ENCODE data around the gene CSN3. TPM values are rescaled to one million over a fixed set of nuclear protein-coding genes. Genes with fewer than 3 reads are reported as not detected.
"Not testable (repeated sequence)": the region's sequence is repeated elsewhere in the genome, so short reads cannot be mapped to it uniquely, and the experiment has no call there.

CSN3 gene
- total RNA-seq (not detected), polyA plus RNA-seq (not detected)
- long read RNA-seq, donor 1: 0 reads
- long read RNA-seq, donor 2: 0 reads
- long read RNA-seq, donor 3: 0 reads
- long read RNA-seq, donor 4: 0 reads
- long read RNA-seq, donor 5: 0 reads

DNA sequence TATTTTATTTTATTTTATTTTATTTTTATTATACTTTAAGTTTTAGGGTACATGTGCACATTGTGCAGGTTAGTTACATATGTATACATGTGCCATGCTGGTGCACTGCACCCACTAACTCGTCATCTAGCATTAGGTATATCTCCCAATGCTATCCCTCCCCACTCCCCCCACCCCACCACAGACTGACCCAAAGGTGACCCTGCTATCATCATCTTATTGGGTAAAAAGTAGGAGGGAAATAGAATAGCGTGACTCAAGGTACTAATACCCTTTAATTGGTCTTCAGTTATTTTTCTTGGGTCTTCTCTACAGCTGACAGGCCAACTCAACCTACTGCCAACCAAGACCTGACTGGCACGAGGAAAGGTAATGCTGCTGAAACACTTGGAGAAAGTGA lies at the start of gene CSN3:
TSS of gene CSN3 (plus strand) at position 301 of the 400 bp plus-strand sequence. CDS start 2,223 bp downstream, outside the sequence.
- H3K27ac ChIP-seq (ENCODE audit: low read depth in 1 of 2, low read length in 1 of 2); H3K9me3 ChIP-seq (ENCODE audit: control insufficient read depth in 4 of 4, insufficient read depth in 3 of 4, low read length in 3 of 4); ATAC-seq (ENCODE audit: insufficient read depth, low FRiP score); H3K27me3 ChIP-seq (ENCODE audit: control insufficient read depth in 3 of 3, insufficient read depth in 3 of 3, low read length in 2 of 3); H3K4me3 ChIP-seq; H3K36me3 ChIP-seq (ENCODE audit: control insufficient read depth in 4 of 4, insufficient read depth in 4 of 4, low read length in 4 of 4); H3K9ac ChIP-seq (ENCODE audit: insufficient read depth in 1 of 2, low read length in 2 of 2); DNase-seq: not testable (repeated sequence)
- H3K4me1 ChIP-seq (ENCODE audit: control insufficient read depth in 5 of 5, insufficient read depth in 5 of 5, low read length in 5 of 5): peaks cover 0 to 32% (median 0%) of the 10 kb centered on the region in 5 donors
- WGBS, 2 donors: 81 to 87% methylated on average over 3 of the region's 3 CpGs

- Histone ChIP-seq H3K4me1 (ENCODE audit: control insufficient read depth in 5 of 5, insufficient read depth in 5 of 5, low read length in 5 of 5) (peaks cover 0 to 17% (median 0%) of the 10 kb centered on the region in 5 donors), H3K9me3 (ENCODE audit: control insufficient read depth in 4 of 4, insufficient read depth in 3 of 4, low read length in 3 of 4) (no peaks in the 10 kb centered on the region), H3K4me3 (no peak overlapping the region), H3K27ac (ENCODE audit: low read depth in 1 of 2, low read length in 1 of 2) (no peak overlapping the region), H3K27me3 (ENCODE audit: control insufficient read depth in 3 of 3, insufficient read depth in 3 of 3, low read length in 2 of 3) (no peaks in the 10 kb centered on the region), H3K9ac (ENCODE audit: insufficient read depth in 1 of 2, low read length in 2 of 2) (no peak overlapping the region), H3K36me3 (ENCODE audit: control insufficient read depth in 4 of 4, insufficient read depth in 4 of 4, low read length in 4 of 4) (no peaks in the 10 kb centered on the region)
- 94% methylated on average over 2 of the region's 2 CpGs for WGBS, 2 donors
- TF ChIP-seq CTCF (IDR thresholded peaks at IDR 0.05; ENCODE audit: control extremely low read depth, extremely low read depth): no peak
- DNase-seq: no peak
- ATAC-seq (ENCODE audit: insufficient read depth, low FRiP score): no peak
These were observed 49.5 kb upstream of the CSN3 start for GRCh38 chr4:70192895-70193294.

- 82 to 91% methylated on average over 1 of the region's 1 CpG for WGBS, 2 donors
- DNase-seq: no peak
- H3K4me3 ChIP-seq: no peak within 1 kb of the TSS
- no peak within 1 kb of the TSS for H3K9ac ChIP-seq (ENCODE audit: insufficient read depth in 1 of 2, low read length in 2 of 2)
- H3K27me3 ChIP-seq (ENCODE audit: control insufficient read depth in 3 of 3, insufficient read depth in 3 of 3, low read length in 2 of 3): no peaks in the 10 kb centered on the region
- H3K4me1 ChIP-seq (ENCODE audit: control insufficient read depth in 5 of 5, insufficient read depth in 5 of 5, low read length in 5 of 5): peaks cover 0 to 27% (median 0%) of the 10 kb centered on the region in 5 donors
- H3K36me3 ChIP-seq (ENCODE audit: control insufficient read depth in 4 of 4, insufficient read depth in 4 of 4, low read length in 4 of 4): no peaks in the 10 kb centered on the region
- H3K9me3 ChIP-seq (ENCODE audit: control insufficient read depth in 4 of 4, insufficient read depth in 3 of 4, low read length in 3 of 4): no peaks in the 10 kb centered on the region
- no peak for ATAC-seq (ENCODE audit: insufficient read depth, low FRiP score)
- TF ChIP-seq CTCF (IDR thresholded peaks at IDR 0.05; ENCODE audit: control extremely low read depth, extremely low read depth): no peak
- no peak within 1 kb of the TSS for H3K27ac ChIP-seq (ENCODE audit: low read depth in 1 of 2, low read length in 1 of 2)
These were observed 47.0 kb upstream of the CSN3 start, which contains the start of gene ODAM for GRCh38 chr4:70195425-70195824. Gene ODAM, plus strand, starts transcription at chr4:70195725. Its CDS starts 819 bp downstream, at chr4:70196544.

- Histone ChIP-seq H3K4me3 (no peak overlapping the region), H3K36me3 (ENCODE audit: control insufficient read depth in 4 of 4, insufficient read depth in 4 of 4, low read length in 4 of 4) (no peaks in the 10 kb centered on the region), H3K27me3 (ENCODE audit: control insufficient read depth in 3 of 3, insufficient read depth in 3 of 3, low read length in 2 of 3) (no peaks in the 10 kb centered on the region), H3K9ac (ENCODE audit: insufficient read depth in 1 of 2, low read length in 2 of 2) (no peak overlapping the region), H3K27ac (ENCODE audit: low read depth in 1 of 2, low read length in 1 of 2) (no peak overlapping the region), H3K4me1 (ENCODE audit: control insufficient read depth in 5 of 5, insufficient read depth in 5 of 5, low read length in 5 of 5) (peaks cover 0 to 27% (median 0%) of the 10 kb centered on the region in 5 donors), H3K9me3 (ENCODE audit: control insufficient read depth in 4 of 4, insufficient read depth in 3 of 4, low read length in 3 of 4) (no peaks in the 10 kb centered on the region)
- 56 to 75% methylated on average over 2 of the region's 2 CpGs for WGBS, 2 donors
- DNase-seq (no peak), ATAC-seq (ENCODE audit: insufficient read depth, low FRiP score) (no peak)
- TF ChIP-seq CTCF (IDR thresholded peaks at IDR 0.05; ENCODE audit: control extremely low read depth, extremely low read depth): no peak
These were observed 45.5 kb upstream of the CSN3 start for GRCh38 chr4:70196857-70197256.

Measured in lung (tissue), 16 donors.